ENCODE measurements around the gene PLA2G4B.
"Not testable (repeated sequence)": the region's sequence is repeated elsewhere in the genome, so short reads cannot be mapped to it uniquely, and the experiment has no call there.

The PLA2G4B gene

DNA sequence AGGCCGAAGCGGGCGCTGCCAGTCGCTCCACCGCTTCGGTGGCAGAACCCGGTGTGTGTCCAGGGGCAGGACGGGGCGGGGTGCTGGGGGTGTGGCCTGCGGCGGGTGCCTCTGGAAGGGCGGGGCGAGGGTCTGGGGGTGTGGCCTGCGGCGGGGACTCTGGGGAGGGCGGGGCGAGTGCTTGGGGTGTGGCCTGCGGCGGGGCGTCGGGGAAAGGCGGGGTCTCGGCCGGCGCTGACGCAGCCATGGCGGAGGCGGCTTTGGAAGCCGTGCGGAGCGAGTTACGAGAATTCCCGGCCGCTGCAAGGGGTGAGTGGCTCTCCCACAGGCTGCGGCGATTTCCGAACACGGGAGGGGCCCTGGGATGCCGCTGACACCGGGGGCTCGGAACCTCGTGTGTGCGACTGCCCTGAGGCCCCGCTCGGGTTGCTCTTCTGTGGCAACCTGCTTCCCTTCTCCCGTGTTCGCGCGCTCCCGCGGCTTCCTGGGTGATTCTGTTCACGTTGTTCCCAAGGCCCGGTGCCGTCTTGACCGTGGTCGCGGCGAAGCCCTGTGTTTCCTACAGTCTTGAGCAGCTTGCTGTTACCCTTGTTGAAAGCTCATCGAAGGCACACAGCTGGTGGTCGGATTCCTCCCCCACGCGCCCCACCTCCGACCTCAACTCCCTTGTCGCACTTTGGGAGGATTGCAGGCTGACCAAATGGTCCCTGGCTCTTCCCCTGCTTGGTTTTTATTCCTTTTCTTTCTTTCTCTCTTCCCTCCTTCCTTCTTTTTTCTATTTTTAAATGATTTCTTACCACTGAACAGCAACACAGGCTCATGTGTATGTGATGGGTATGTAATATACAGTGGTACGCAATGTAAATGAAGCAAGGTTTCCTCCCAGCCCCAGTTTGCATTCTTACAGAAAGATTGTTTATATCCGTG is 10.5 kb upstream of the PLA2G4B start, which contains the start of gene JMJD7:
Gene JMJD7, plus strand, starts transcription at position 213 of the 927 bp plus-strand sequence. Its CDS starts 33 bp downstream, at position 246.
- DNase-seq, result peak; percentile 85

DNA sequence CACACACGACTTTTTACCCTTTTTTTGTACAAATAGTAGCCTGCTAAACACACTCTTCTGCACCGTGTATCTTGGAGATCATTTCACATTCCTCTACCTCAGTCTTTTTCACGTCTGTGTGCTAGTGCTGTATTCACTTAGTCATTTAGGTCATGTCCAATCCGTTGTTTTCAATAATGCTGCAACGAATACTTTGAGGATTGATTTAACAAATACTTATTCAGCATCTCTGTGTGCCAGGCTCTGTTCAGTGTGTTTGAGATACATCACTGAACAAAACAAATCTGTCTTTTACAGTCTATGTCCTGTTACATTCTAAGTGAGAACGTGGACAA is 9.9 kb upstream of the PLA2G4B start:
- no peak for DNase-seq

DNA sequence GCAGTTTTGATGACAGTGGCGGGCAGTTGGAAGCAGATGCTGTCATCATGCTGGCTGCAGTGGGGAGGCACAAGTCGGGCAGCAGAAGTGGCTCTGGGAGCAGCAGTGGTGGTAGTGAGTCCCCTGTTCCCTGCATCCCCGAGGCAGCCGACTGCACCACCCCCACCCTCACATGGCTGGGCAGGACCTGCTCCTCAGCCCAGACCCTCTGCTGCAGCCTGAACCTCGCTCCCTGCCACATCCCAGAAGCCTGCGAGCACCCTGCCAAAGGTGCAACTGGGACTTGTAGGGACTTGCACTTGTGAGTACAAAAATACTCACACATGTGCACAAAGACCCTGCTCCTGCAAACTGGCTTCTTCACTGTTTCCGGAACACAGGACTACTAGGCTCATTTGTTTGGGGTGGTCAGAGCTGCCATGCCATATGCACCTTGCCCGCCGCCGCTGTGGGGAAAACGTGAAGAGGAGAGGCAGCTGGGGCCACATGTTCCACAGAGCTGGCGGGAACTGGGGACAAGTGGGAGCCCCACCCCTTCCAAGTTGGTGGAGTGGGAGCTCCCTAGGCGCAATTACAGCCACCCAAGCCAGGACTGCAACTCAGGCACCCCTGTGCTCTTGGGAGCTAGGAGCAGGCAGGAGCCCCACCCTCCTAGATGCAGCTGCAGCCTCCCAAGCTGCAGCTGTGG is 8.5 kb upstream of the PLA2G4B start:
- no peak for DNase-seq

DNA sequence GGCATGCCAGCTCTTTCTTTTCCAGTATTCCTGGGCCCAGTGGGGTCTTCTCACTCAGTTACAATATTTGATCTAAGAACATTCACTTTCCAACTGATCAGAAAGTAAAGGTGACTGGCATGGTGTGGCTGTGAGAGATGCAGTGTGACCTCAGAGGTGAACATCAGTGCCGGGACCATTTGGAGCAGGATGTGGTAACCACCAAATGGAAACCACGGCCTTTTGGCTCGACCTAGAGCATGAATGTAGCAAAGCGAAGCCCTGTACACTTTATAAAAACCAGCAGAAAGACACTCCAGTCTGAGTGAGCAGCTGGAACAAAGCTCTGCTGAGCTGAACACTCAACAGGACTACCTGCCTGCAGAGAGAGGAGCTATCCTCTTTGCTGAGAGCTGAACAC is 7.4 kb upstream of the PLA2G4B start:
- not testable (repeated sequence) for DNase-seq

DNA sequence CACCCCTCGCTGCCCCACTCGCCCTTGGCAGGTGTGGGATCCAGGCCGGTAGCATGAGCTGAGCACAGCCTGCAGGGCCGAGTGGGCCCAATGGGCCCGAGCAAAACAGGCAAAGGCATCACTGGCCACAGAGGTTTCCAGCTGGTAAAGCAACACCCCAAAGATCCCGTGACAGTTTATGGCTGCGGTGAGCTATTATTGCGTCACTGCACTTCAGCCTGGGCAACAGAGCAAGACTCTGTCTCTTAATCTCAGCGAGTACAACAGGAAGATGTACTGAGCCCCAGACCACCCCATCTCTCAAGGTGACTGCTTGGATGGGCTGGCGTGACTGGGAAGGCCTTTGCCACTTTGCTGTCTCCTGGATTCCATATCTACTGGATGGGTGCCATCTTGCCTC is 6.4 kb upstream of the PLA2G4B start:
- DNase-seq, result no peak

DNA sequence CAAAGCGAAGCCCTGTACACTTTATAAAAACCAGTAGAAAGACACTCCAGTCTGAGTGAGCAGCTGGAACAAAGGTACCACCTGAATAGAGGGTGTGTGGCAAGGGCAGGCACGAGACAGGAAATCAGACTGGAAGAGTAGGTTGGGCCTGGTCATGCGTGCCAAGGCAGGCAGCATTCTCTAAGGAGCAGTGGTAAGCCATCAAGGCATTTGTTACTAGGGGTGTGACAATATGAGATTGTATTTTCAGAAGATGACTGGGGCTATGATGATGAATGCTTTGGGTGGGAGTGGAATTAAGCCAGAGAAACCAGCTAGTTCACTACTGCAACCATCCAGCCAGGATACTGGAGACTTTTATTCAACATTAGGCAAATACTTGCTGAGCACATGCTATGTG is 5.8 kb upstream of the PLA2G4B start:
- DNase-seq, result no peak

DNA sequence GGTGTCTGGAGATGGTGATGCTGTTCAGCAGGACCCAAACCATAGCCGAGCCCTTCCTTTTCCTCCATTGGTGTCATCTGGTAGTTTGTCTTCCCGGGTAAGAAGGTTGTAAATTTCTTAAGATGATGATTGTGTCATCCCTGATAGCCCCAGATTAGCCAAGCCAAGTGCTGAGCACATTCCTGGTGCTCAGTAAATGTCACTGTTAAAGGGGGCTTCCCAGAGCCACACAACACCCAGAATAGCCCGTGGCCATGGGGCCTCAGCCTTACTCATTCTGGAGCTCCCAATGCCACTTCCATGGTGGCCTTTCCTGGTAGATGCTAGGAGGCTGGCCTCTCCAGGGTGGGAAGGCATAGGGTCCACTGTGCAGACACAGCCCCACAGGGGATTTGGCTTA is 4.6 kb upstream of the PLA2G4B start:
- DNase-seq, result no peak

DNA sequence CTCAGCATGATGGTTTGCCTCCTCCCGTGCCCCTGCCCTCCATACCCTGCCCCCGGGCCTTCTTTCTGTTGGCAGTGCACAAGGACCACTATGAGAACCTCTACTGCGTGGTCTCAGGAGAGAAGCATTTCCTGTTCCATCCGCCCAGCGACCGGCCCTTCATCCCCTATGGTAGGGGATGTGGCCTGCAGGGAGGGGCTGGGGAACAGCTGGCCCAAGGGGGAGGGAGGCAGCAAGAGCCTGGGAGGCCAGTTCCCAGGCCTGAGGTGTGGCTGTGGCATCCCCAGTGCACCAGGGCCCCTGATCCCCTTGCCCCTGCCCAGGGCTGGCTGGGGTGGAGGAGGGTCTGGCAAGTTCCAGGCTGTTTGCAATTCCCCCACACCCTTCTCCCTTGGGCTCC is 2.6 kb upstream of the PLA2G4B start:
- peak; percentile 16 for DNase-seq

DNA sequence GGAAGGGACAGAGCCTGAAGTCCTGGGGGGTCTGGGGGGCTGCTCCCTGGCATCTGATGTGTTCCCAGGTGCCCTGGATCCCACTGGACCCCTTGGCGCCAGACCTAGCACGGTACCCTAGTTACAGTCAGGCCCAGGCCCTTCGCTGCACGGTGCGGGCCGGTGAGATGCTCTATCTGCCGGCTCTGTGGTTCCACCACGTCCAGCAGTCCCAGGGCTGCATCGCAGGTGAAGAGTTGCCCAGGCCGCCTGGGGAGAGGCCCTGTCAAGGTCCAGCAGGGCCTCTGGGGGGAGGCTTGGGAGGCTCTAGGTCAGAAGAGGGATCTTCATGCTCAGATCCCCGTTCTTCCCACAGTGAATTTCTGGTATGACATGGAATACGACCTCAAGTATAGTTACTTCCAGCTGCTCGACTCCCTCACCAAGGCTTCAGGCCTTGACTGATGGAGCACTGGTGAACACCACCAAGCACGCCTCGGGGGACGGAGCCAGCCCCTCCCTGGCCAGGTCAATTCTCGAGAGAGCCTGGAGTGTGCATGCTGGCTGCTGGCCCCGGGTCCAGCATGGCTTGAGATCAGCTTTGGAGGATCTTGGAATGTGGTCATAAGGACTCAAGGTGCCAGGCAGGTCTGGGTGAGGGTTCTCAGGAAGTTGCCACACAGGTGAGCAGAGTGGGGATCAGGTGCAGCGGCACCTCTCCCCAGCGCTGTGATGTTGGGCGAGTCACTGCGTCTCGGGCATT is 1.8 kb upstream of the PLA2G4B start:
- DNase-seq, result no peak

DNA sequence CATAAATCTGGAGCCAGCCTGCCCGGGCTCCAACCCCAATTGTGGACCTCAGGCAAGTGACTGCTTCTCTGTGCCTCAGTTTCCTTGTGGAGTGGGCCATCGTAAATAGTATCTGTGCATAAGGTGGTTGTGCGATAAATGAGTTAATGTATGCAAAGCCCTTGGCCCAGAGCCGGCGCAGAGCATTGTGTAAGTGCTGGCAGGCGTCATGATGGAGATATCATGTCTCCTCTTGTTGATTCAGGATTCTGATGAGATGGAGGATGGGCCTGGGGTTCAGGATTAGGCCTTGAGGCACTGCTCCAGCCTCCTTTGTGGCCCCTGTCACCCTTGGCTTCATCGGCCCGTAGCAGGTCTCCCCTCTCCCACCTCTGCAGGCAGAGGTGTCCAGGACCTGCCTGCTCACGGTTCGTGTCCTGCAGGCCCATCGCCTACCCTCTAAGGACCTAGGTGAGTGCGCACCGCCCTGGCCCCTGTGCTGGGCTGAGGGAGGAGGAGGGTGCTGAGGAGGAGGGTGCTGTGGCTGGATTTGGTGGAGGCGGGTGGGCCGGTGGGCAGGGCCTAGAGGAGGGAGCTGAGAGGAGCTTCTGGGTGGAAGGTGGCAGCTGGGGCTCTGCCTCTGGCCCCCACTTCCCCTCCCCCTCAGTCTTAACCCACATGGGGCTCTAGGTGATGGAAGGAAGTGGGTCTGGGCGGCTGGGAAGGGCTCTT is 1.3 kb downstream of the PLA2G4B start:
- no peak for DNase-seq

DNA sequence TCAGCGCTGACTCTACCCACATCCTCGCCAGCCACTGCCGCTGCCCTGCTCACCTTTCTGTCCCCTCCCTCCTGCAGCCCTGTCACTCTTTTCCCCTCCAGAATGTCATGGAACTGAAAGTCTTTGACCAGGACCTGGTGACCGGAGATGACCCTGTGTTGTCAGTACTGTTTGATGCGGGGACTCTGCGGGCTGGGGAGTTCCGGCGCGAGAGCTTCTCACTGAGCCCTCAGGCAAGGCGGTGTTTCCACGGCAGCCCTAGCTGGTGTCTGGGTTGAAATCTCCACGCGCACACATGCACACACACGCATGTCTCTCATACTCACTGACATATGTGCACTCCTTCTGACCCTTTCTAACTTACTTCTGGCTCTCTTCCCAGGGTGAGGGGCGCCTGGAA is 2.0 kb downstream of the PLA2G4B start:
- DNase-seq, result no peak

DNA sequence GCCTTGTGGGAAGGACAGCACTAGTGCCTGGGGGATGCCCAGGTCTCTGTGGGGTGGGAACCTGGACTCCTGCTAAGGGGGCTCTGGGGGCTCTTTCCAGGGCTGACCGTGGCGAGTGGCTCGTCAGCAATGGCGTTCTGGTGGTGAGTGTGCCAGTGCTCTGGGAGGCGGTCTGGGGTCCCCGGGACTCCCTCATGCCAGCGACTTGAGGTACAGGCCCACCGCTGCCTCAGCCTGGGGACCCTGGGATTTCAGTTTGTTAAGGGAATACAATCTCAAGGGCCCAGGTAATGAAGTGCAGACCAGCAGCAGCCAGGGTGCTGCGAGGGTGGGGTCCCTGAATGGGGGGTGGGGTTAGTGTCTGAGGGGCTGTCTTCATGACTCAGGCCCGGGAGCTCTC is 2.5 kb downstream of the PLA2G4B start:
- no peak for DNase-seq

DNA sequence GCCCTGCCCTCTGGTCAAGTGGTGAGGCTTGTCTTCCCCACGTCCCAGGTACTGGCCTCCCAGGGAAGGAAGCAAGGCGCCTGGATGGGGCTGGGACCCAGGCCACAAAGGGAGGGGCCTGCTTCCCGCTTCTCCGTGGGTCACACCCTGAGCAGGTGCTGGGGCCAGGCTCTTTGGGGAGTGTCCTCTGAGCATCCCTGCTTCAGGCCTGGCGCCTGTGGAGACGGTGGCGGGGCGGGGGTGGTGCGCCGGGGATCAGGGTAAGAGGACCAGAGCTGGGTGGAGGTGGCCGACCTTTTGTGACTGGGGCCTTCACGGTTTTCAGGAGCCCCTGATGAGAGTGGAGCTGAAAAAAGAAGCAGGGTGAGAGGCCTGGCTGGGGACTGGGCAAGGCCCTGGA is 3.6 kb downstream of the PLA2G4B start:
- DNase-seq, result no peak

DNA sequence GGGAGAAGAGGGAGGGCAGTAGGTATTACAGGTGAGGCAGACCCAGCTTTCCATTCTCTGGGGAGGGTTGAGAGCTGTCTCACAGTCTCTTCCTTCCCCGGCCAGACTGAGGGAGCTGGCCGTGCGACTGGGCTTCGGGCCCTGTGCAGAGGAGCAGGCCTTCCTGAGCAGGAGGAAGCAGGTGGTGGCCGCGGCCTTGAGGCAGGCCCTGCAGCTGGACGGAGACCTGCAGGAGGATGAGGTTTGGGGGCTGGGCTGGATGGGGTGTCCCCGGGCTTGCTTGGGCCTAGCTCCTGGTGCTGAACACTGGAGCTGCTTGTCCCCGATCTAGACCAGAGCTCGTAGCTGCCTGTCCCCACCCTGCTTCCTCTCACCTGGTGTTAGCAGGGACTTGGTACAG is 4.9 kb downstream of the PLA2G4B start:
- no peak for DNase-seq

DNA sequence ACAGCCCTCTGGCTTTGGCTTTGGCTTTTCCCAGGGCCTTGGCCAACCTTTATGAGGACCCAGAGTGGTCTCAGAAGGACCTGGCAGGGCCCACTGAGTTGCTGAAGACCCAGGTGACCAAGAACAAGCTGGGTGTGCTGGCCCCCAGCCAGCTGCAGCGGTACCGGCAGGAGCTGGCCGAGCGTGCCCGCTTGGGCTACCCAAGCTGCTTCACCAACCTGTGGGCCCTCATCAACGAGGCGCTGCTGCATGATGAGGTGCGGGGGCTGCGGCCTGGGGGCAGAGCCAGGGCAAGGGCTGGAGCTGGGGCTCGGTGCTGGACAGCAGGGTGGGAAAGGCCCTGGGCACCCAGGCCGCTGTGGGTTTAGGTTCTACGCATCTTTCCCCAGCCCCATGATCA is 6.2 kb downstream of the PLA2G4B start:
- DNase-seq, result no peak

DNA sequence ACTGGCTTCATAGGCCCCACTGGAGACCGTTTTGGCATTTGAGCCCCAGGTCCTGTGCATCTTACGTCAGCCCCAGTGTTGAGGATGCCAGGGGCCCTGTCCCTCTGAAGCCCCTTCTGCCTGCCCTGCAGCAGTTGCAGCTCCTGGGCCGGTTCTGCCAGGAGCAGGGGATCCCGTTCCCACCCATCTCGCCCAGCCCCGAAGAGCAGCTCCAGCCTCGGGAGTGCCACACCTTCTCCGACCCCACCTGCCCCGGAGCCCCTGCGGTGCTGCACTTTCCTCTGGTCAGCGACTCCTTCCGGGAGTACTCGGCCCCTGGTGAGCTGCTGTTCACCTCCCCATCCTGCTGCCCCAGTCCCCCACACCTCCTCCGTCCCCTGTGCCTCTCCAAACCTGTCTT is 8.6 kb downstream of the PLA2G4B start:
- no peak for DNase-seq

DNA sequence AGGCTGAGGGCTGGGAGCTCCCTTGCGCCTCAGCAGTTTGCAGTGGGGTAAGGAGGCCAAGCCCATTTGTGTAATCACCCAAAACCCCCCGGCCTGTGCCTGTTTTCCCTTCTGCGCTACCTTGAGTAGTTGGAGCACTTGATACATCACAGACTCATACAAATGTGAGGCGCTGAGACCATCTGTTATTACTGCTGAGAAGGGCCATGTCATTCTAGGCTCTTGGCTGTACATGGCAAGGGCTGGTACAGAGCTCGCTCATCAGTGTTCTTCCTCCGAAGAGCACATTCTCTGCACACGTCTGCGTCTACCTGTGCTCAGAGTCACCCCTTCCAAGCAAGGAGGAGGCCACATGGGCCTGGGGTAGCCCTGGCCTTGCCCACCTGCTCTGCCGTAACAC is 9.3 kb downstream of the PLA2G4B start:
- DNase-seq, result no peak

DNA sequence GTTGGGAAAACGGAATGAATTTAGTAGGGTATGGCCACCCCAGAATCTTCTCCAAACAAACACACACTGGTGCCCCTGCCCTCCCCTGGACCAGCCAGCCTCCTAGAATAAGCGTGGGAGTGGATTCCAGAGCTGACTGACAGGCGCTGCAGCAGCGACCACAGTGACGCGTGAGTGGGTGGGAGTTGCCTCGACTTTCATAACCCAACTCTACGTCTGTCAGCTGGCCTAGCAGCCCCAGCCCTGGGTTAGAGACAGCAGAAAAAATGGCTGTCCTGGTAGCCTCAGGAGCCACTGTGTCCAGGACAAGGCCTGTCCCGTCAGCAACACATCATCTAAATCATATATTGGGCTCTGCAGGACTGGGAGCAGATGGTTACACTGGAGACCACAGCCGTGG is 10.0 kb downstream of the PLA2G4B start:
- no peak for DNase-seq

DNA sequence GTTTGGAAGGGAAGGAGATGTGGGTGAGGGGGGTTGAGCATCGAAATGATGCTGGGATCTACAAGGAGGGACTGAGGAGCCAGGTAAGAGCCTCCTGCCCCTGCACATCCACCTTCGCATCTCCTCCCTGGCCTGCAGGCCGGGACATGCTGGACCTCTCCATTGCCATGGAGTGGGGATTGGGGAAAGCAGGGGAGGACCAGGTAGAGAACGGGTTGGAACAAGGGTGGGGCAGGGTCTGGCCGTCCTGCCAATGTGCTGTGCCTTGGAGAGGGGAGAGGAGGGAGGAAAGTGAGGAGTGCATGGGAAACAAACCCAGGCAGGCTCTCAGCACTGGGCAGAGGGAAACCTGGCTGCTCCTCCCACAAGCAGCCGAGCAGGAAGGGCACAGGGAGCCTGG is 10.6 kb downstream of the PLA2G4B start:
- DNase-seq, result no peak

DNA sequence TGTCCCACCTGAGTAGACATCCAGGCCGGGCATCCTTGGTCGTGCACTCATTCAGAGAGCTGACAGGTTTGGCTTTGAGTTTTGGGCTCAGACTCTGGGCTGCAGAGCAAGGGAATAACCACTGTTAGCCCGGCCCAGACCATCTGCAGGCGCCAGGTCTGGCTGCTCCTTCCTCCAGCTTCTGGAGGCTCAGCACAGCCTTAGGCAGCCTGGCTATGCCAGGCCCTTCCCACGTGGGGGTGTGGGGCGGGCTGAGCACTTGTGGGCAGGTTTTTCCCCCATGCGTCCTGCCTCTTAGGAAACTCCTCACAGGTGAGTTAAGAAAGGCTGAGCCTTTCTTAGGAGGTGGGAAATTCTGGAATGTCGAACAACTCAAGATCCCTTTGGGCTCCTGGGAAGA is 11.2 kb downstream of the PLA2G4B start:
- no peak for DNase-seq

DNA sequence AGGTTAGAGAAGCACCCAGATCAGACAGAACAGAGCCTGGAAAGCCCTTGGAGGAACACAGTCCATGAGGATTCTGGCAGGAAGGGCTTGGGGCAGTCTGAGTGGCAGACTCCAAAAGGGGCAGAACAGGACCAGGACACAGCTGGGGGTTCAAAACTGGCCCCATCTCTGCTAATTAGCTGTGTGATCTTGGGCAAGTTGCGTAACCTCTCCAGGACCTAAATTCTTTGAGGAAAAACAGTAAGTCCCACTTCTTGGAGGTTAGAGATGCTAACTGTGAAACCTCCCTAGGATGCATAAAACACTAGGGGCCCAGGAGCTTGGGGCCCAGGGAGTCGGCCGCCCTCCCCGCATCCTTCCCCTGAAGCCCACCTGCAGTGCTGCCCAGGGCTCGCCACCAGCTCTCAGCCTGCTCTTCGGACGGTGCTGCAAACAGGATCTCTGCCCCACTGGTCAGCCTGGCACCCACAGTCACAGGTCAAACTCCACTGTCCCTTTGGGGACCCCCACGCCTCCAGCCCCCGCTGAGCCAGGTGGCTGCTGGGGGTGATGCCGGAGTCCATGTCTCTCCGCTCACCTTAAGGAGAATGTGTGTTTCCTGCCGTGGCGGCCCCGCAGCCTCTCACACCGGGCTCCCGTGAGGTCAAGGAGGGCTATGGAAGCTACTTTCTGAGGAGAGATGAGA is 12.0 kb downstream of the PLA2G4B start:
- no peak for DNase-seq

DNA sequence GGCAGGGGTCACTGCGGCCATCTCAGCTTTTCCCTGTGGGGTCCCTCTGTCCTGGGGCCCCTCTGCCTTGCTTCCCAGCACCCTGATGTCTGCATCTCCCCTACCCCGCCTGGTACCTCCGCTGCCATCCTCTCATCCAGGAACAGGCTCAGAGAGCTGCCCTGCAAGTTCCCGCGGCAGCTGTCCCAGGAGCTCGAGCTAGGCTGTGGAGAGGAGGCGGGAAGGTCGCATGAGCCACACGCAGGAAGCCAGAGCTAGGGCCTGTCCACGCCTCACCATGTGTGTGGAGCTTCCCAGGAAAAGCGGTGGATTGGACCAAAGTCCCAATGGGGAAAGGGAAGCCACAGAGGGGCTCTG is 12.5 kb downstream of the PLA2G4B start:
- DNase-seq, result no peak
